Measurements from ENCODE around the gene TTC1.
"Not testable (repeated sequence)": the region's sequence is repeated elsewhere in the genome, so short reads cannot be mapped to it uniquely, and the experiment has no call there.

TTC1 gene

GRCh38 chr5:160001457-160001856, 7.5 kb upstream of the TTC1 start:
- FAIRE-seq: no peak

- FAIRE-seq: no peak
Measured at GRCh38 chr5:160007514-160007913, 1.4 kb upstream of the TTC1 start.

GRCh38 chr5:160008529-160008876, 436 bp upstream of the TTC1 start:
- not testable (repeated sequence) for FAIRE-seq

- no peak for FAIRE-seq
Measured at GRCh38 chr5:160009591-160009989, 651 bp downstream of the TTC1 start.

- FAIRE-seq: no peak
Measured at GRCh38 chr5:160011471-160011870, 2.5 kb downstream of the TTC1 start.

GRCh38 chr5:160014197-160014596, 5.3 kb downstream of the TTC1 start:
- FAIRE-seq: not testable (repeated sequence)

GRCh38 chr5:160018945-160019625, 10.1 kb downstream of the TTC1 start:
- no peak for FAIRE-seq

- FAIRE-seq: no peak
Measured at GRCh38 chr5:160020266-160020770, 11.4 kb downstream of the TTC1 start.

GRCh38 chr5:160020964-160021363, 12.0 kb downstream of the TTC1 start:
- FAIRE-seq: no peak

- FAIRE-seq: peak; percentile 87
Measured at GRCh38 chr5:160021831-160022446, 13.0 kb downstream of the TTC1 start.

- no peak for FAIRE-seq
Measured at GRCh38 chr5:160023007-160023907, 14.3 kb downstream of the TTC1 start.

- FAIRE-seq: no peak
Measured at GRCh38 chr5:160023908-160024630, 15.1 kb downstream of the TTC1 start.

GRCh38 chr5:160029004-160029403, 20.1 kb downstream of the TTC1 start:
- no peak for FAIRE-seq

- FAIRE-seq: no peak
Measured at GRCh38 chr5:160029540-160030139, 20.7 kb downstream of the TTC1 start.

GRCh38 chr5:160030631-160031377, 21.9 kb downstream of the TTC1 start:
- no peak for FAIRE-seq

GRCh38 chr5:160033546-160034252, 24.8 kb downstream of the TTC1 start:
- FAIRE-seq: no peak

- no peak for FAIRE-seq
Measured at GRCh38 chr5:160036243-160036642, 27.3 kb downstream of the TTC1 start.

GRCh38 chr5:160036884-160037283, 27.9 kb downstream of the TTC1 start:
- FAIRE-seq: no peak

GRCh38 chr5:160039810-160040470, 31.0 kb downstream of the TTC1 start:
- no peak for FAIRE-seq

GRCh38 chr5:160040471-160040835, 31.5 kb downstream of the TTC1 start:
- no peak for FAIRE-seq

GRCh38 chr5:160042671-160043070, 33.7 kb downstream of the TTC1 start:
- FAIRE-seq: no peak

Data from TTC549 (cell line).